B cell (primary cell): ENCODE data around the gene NRG2. TPM values are rescaled to one million over a fixed set of nuclear protein-coding genes. Genes with fewer than 3 reads are reported as not detected.

Experiments
- ATAC-seq: fragments of 200-7000 bp; cut with Tn5 transposase; one replicate; pipeline ENCODE4 v1.10.0; 2021; ENCODE audit warnings: low read depth, mild to moderate bottlenecking, moderate number of reproducible peaks, moderate library complexity
- CTCF ChIA-PET: fragments of 350-600 bp; sonication (Branson Sonifier 250); formaldehyde crosslinking; loops from one replicate; lab custom pipeline; 2021; ENCODE audit warnings: antibody characterized with exemption, inconsistent platforms; lab: Charles Lee
- POLR2A ChIA-PET: fragments of 350-600 bp; sonication (Branson Sonifier 250); formaldehyde crosslinking; loops from one replicate; lab custom pipeline; 2021; ENCODE audit warnings: antibody characterized with exemption; lab: Charles Lee
- DNase-seq: peaks from one replicate; pipeline ENCODE4 v3.0.0; 2013
- H2AFZ ChIP-seq: 2 replicates; pipeline ENCODE4 v1.6.1; 2012; ENCODE audit warnings: mild to moderate bottlenecking, low read depth, low read length; ENCODE audit not compliant: insufficient read depth, poor library complexity, severe bottlenecking
- H3K27ac ChIP-seq, 2 donors: 1 replicate in 1 of 2; 2 replicates in 1 of 2; pipeline ENCODE4 v1.5.1; 2012 to 2013; ENCODE audit warnings: low read length in 2 of 2, mild to moderate bottlenecking in 2 of 2, moderate library complexity in 1 of 2
- H3K27me3 ChIP-seq, 4 experiments: fragments of 200-600 bp in 1 of 4; sonication (generic) in 1 of 4; replicated peaks in 1 of 4; 1 replicate in 2 of 4; 2 replicates in 2 of 4; pipeline versions ENCODE4 v1.6.1 to v1.7.0; 2013 to 2016; ENCODE audit warnings: low read length in 3 of 4, mild to moderate bottlenecking in 2 of 4, mixed read lengths in 1 of 4, moderate library complexity in 1 of 4; ENCODE audit not compliant: insufficient read depth in 4 of 4, control insufficient read depth in 3 of 4; ENCODE audit errors: control extremely low read depth in 1 of 4
- H3K36me3 ChIP-seq, 2 experiments: replicated peaks in 1 of 2; 1 replicate in 1 of 2; 2 replicates in 1 of 2; pipeline versions ENCODE4 v1.6.1 to v1.7.1; 2013; ENCODE audit warnings: low read length in 1 of 2; ENCODE audit not compliant: insufficient read depth in 2 of 2, control insufficient read depth in 1 of 2; ENCODE audit errors: control extremely low read depth in 1 of 2, extremely low read depth in 1 of 2
- H3K4me1 ChIP-seq, 2 donors: fragments of 200-600 bp in 1 of 2; sonication (generic) in 1 of 2; 1 replicate in 1 of 2; 2 replicates in 1 of 2; pipeline versions ENCODE4 v1.5.1 to v1.6.1; 2013 to 2017; ENCODE audit warnings: low read length in 2 of 2; ENCODE audit not compliant: control insufficient read depth in 2 of 2, insufficient read depth in 2 of 2
- H3K4me2 ChIP-seq: replicated peaks from 2 replicates; pipeline ENCODE3; 2012; ENCODE audit warnings: mild to moderate bottlenecking, low read depth, low read length; ENCODE audit not compliant: poor library complexity, severe bottlenecking
- H3K4me3 ChIP-seq, 5 experiments: fragments of 200-600 bp in 1 of 5; sonication (generic) in 1 of 5; 1 replicate in 3 of 5; 2 replicates in 2 of 5; pipeline versions ENCODE4 v1.5.1 to v1.7.0; 2011 to 2016; ENCODE audit warnings: low read length in 4 of 5, mild to moderate bottlenecking in 4 of 5, low read depth in 2 of 5, control low read depth in 1 of 5, moderate library complexity in 1 of 5; ENCODE audit not compliant: insufficient read depth in 1 of 5; ENCODE audit errors: control extremely low read depth in 1 of 5, extremely low read depth in 1 of 5
- H3K79me2 ChIP-seq: fragments of 200-600 bp; sonication (generic); one replicate; pipeline ENCODE4 v1.6.0; 2016; ENCODE audit warnings: low read length; ENCODE audit not compliant: control insufficient read depth, insufficient read depth
- H3K9ac ChIP-seq: fragments of 200-600 bp; sonication (generic); 2 replicates; pipeline ENCODE4 v1.6.1; 2017; ENCODE audit warnings: mild to moderate bottlenecking, low read length, moderate library complexity
- H3K9me3 ChIP-seq, 3 donors: one replicate each; pipeline versions ENCODE4 v1.6.1 to v1.7.1; 2013; ENCODE audit warnings: low read length in 2 of 3; ENCODE audit not compliant: control insufficient read depth in 2 of 3, insufficient read depth in 1 of 3; ENCODE audit errors: control extremely low read depth in 1 of 3
- H4K20me1 ChIP-seq: 2 replicates; pipeline ENCODE4 v1.6.0; 2012; ENCODE audit warnings: mild to moderate bottlenecking, low read length; ENCODE audit not compliant: insufficient read depth, control insufficient read depth, poor library complexity, severe bottlenecking
- H3K27ac Mint-ChIP-seq: one replicate; pipeline ENCODE4 v1.8.0; 2021; ENCODE audit warnings: mixed read lengths
- H3K27me3 Mint-ChIP-seq: one replicate; pipeline ENCODE4 v1.8.0; 2021; ENCODE audit warnings: mixed read lengths
- H3K4me1 Mint-ChIP-seq: one replicate; pipeline ENCODE4 v1.8.0; 2021; ENCODE audit warnings: mixed read lengths
- H3K4me3 Mint-ChIP-seq: one replicate; pipeline ENCODE4 v1.8.0; 2021; ENCODE audit warnings: mixed read lengths
- H3K9me3 Mint-ChIP-seq: one replicate; pipeline ENCODE4 v1.8.0; 2022; ENCODE audit warnings: mixed read lengths; ENCODE audit not compliant: insufficient read depth
- CTCF ChIP-seq: fragments of 200-600 bp; IDR thresholded peaks from one replicate; pipeline ENCODE4 v1.8.0; 2022; ENCODE audit warnings: antibody characterized with exemption, mild to moderate bottlenecking
- EZH2 ChIP-seq: IDR thresholded peaks from 2 replicates; pipeline ENCODE4 v1.6.1; 2012; ENCODE audit warnings: borderline replicate concordance, low read depth, mild to moderate bottlenecking, moderate library complexity, low read length; ENCODE audit not compliant: insufficient read depth, poor library complexity, severe bottlenecking
- WGBS: methylation state at CpG from one replicate; pipeline ENCODE4 v1.1.5; 2013; ENCODE audit warnings: missing lambda C conversion rate; ENCODE audit not compliant: insufficient coverage; 5-methylcytosine and 5-hydroxymethylcytosine counted together
- intact Hi-C: fragments of 100-400 bp; cut with micrococcal nuclease; formaldehyde crosslinking; loops from one replicate; pipeline ENCODE4 v1.10.0; 2022
- polyA plus RNA-seq: library from polyadenylated mRNA; depleted of rRNA; stranded (reverse); fragments of >200 nt; gene quantifications from 2 replicates; pipeline ENCODE4 v1.2.3, GENCODE V29; 2012
- total RNA-seq, 2 donors: library from RNA; stranded (reverse); fragments of 120-200 nt in 1 of 2; gene quantifications; 1 replicate in 1 of 2; 2 replicates in 1 of 2; pipeline versions ENCODE4 v1.2.3 to v1.2.4, GENCODE V29; 2013 to 2022

Gene NRG2
- total and polyA plus RNA-seq, 2 donors (not counting 1 experiment from before 2014, with no cell fraction given), result 0.13 to 0.15 TPM

DNA sequence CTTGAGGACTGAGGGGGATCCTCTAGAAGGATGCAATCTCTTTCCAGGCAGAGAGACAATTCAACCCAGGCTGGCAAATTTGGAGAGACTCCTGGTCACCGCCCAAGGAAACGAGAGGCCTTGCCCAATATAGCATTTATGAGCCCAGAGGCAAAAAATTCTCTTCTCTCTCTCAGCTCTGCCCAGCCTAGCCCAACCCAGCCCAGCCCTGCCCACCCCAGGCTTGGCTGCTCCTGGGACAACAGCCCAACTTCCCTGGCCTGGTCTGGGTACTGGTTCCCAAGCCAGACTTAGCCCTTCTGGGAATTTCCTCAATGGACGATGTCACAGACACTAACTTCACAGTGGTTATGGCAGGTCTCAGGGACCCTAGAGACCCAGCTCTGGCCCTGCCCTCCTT, 130.9 kb downstream of the NRG2 start:
- TF ChIP-seq EZH2 (no peak), CTCF (no peak)
- H3K9ac ChIP-seq, result no peak overlapping the region
- H3K4me3 ChIP-seq, result no peak overlapping the region
- H3K9me3 ChIP-seq, result no peaks in the 10 kb centered on the region
- no peak overlapping the region for H3K27ac Mint-ChIP-seq
- H3K4me3 Mint-ChIP-seq, result no peak overlapping the region
- H3K27ac ChIP-seq, result no peak overlapping the region
- H3K4me1 ChIP-seq, result no peaks in the 10 kb centered on the region
- DNase-seq, result no peak
- H3K27me3 ChIP-seq, result peaks cover 0 to 9% (median 7%) of the 10 kb centered on the region in 4 experiments
- WGBS, result 94% methylated on average over 3 of the region's 3 CpGs
- ChIA-PET POLR2A (no interaction called here), CTCF (no interaction called here)
- no peak overlapping the region for H2AFZ ChIP-seq
- H3K79me2 ChIP-seq, result no peaks in the 10 kb centered on the region
- ATAC-seq, result no peak
- no peaks in the 10 kb centered on the region for H3K9me3 Mint-ChIP-seq
- peaks cover 41% of the 10 kb centered on the region for H3K27me3 Mint-ChIP-seq
- intact Hi-C loops, result no loop called here
- no peaks in the 10 kb centered on the region for H4K20me1 ChIP-seq
- H3K4me2 ChIP-seq, result no peak overlapping the region
- H3K4me1 Mint-ChIP-seq, result no peaks in the 10 kb centered on the region
- no peaks in the 10 kb centered on the region for H3K36me3 ChIP-seq

DNA sequence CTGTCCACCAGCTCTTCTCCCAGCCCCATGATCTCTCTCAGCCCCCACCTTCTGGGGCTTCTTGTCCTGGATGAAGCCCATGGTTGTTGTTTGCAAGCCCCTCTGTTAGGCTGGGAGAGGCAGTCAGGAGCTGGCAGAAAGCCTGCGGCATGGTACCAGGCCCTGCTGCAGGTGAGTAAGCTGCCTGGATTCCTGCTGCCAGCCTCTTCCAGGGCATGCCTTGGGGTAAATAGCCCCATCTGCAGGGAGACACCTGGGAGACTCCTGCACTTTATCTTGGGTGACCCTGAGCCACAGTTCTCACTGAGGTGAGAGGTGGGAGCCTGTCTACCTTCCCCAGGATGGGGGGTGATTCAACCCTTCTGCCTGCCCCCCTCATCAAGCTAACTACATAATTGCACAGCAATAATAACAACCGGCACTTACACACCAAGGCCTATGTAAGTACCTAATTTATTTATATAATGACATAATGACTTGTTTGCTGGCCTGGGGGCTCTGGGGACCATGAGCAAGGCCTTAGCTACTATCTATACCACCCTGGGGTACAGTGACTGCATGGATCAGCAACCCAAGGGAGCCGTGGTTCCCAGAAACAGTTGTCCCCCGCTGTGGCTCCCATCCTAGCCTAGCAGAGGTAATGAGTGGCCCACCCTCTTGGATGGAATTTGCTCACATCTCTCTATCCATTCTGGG, 131.5 kb downstream of the NRG2 start:
- no peaks in the 10 kb centered on the region for H3K79me2 ChIP-seq
- intact Hi-C loops, result no loop called here
- H3K27me3 ChIP-seq, result peaks cover 0 to 14% (median 11%) of the 10 kb centered on the region in 4 experiments
- H3K9me3 ChIP-seq, result no peaks in the 10 kb centered on the region
- H3K9ac ChIP-seq, result no peak overlapping the region
- no peaks in the 10 kb centered on the region for H3K36me3 ChIP-seq
- Mint-ChIP-seq H3K27ac (no peak overlapping the region), H3K4me1 (no peaks in the 10 kb centered on the region), H3K4me3 (no peak overlapping the region), H3K27me3 (peaks cover 36% of the 10 kb centered on the region), H3K9me3 (no peaks in the 10 kb centered on the region)
- ChIA-PET POLR2A (no interaction called here), CTCF (no interaction called here)
- WGBS, result 89% methylated on average over 3 of the region's 4 CpGs
- H4K20me1 ChIP-seq, result no peaks in the 10 kb centered on the region
- DNase-seq (no peak), ATAC-seq (no peak)
- H3K4me1 ChIP-seq, result no peaks in the 10 kb centered on the region
- H3K4me3 ChIP-seq, result no peak overlapping the region
- TF ChIP-seq EZH2 (no peak), CTCF (no peak)
- H3K4me2 ChIP-seq, result no peak overlapping the region
- H3K27ac ChIP-seq, result no peak overlapping the region
- H2AFZ ChIP-seq, result no peak overlapping the region
